ENCODE data around the gene KDM6A.
"Not testable (repeated sequence)": the region's sequence is repeated elsewhere in the genome, so short reads cannot be mapped to it uniquely, and the experiment has no call there.

Gene KDM6A

GRCh38 chrX:44904542-44905115 is 31.6 kb downstream of the KDM6A start:
- DNase-seq (no peak), ATAC-seq (no peak)
- Mint-ChIP-seq H3K27ac (no peak overlapping the region), H3K4me3 (peak overlapping the region; percentile 46 to 49), H3K4me1 (peaks cover 51% of the 10 kb centered on the region), H3K9me3 (no peaks in the 10 kb centered on the region), H3K27me3 (no peaks in the 10 kb centered on the region)

- Mint-ChIP-seq H3K4me3 (no peak overlapping the region), H3K9me3 (no peaks in the 10 kb centered on the region), H3K27ac (no peak overlapping the region), H3K4me1 (peaks cover 45% of the 10 kb centered on the region), H3K27me3 (no peaks in the 10 kb centered on the region)
- ATAC-seq (no peak), DNase-seq (no peak)
Observed at GRCh38 chrX:44906041-44906440, 33.1 kb downstream of the KDM6A start.

GRCh38 chrX:44906542-44906941 is 33.6 kb downstream of the KDM6A start:
- DNase-seq (no peak), ATAC-seq (no peak)
- no peak overlapping the region for H3K4me3 Mint-ChIP-seq
- H3K27me3 Mint-ChIP-seq: no peaks in the 10 kb centered on the region
- no peak overlapping the region for H3K27ac Mint-ChIP-seq
- H3K9me3 Mint-ChIP-seq: no peaks in the 10 kb centered on the region
- H3K4me1 Mint-ChIP-seq: peaks cover 45% of the 10 kb centered on the region

GRCh38 chrX:44908153-44908552 is 35.2 kb downstream of the KDM6A start:
- Mint-ChIP-seq H3K27ac (no peak overlapping the region), H3K4me3 (peak overlapping the region in 1 of 2 donors; percentile 55), H3K4me1 (peaks cover 41% of the 10 kb centered on the region), H3K27me3 (no peaks in the 10 kb centered on the region), H3K9me3 (no peaks in the 10 kb centered on the region)
- no peak for DNase-seq
- no peak for ATAC-seq

GRCh38 chrX:44908827-44909226 is 35.8 kb downstream of the KDM6A start:
- DNase-seq (no peak), ATAC-seq (no peak)
- Mint-ChIP-seq H3K9me3 (no peaks in the 10 kb centered on the region), H3K4me1 (peaks cover 40% of the 10 kb centered on the region), H3K27ac (no peak overlapping the region), H3K4me3 (no peak overlapping the region), H3K27me3 (no peaks in the 10 kb centered on the region)

- not testable (repeated sequence) for DNase-seq, H3K9me3 Mint-ChIP-seq, H3K27me3 Mint-ChIP-seq, ATAC-seq, H3K27ac Mint-ChIP-seq, H3K4me3 Mint-ChIP-seq
- peaks cover 39% of the 10 kb centered on the region for H3K4me1 Mint-ChIP-seq
Observed at GRCh38 chrX:44910508-44910907, 37.5 kb downstream of the KDM6A start.

GRCh38 chrX:44911074-44911600 is 38.1 kb downstream of the KDM6A start:
- H3K27me3 Mint-ChIP-seq, H3K4me3 Mint-ChIP-seq, DNase-seq, H3K9me3 Mint-ChIP-seq, ATAC-seq, H3K27ac Mint-ChIP-seq: not testable (repeated sequence)
- H3K4me1 Mint-ChIP-seq: peaks cover 38% of the 10 kb centered on the region

- H3K27me3 Mint-ChIP-seq: no peaks in the 10 kb centered on the region
- no peaks in the 10 kb centered on the region for H3K9me3 Mint-ChIP-seq
- no peak for DNase-seq
- peaks cover 29% of the 10 kb centered on the region for H3K4me1 Mint-ChIP-seq
- peak; percentile 39 for ATAC-seq
- H3K27ac Mint-ChIP-seq: peak overlapping the region in 1 of 2 donors; percentile 65
- peak overlapping the region in 1 of 2 donors; percentile 3 for H3K4me3 Mint-ChIP-seq
Observed at GRCh38 chrX:44913656-44914531, 40.9 kb downstream of the KDM6A start.

- Mint-ChIP-seq H3K4me1 (peaks cover 35% of the 10 kb centered on the region), H3K27me3 (no peaks in the 10 kb centered on the region), H3K27ac (no peak overlapping the region), H3K4me3 (peak overlapping the region in 1 of 2 donors; percentile 3), H3K9me3 (no peaks in the 10 kb centered on the region)
- ATAC-seq (peak; percentile 83), DNase-seq (no peak)
Observed at GRCh38 chrX:44914532-44915198, 41.7 kb downstream of the KDM6A start.

GRCh38 chrX:44915361-44915868 is 42.4 kb downstream of the KDM6A start:
- no peak for DNase-seq
- ATAC-seq: no peak
- Mint-ChIP-seq H3K4me3 (no peak overlapping the region), H3K27ac (no peak overlapping the region), H3K4me1 (peaks cover 35% of the 10 kb centered on the region), H3K27me3 (no peaks in the 10 kb centered on the region), H3K9me3 (no peaks in the 10 kb centered on the region)

- H3K27ac Mint-ChIP-seq: peak overlapping the region in 1 of 2 donors; percentile 33
- H3K27me3 Mint-ChIP-seq: no peaks in the 10 kb centered on the region
- H3K4me3 Mint-ChIP-seq: no peak overlapping the region
Observed at GRCh38 chrX:44918722-44919121, 45.7 kb downstream of the KDM6A start.

GRCh38 chrX:44922980-44923379 is 50.0 kb downstream of the KDM6A start:
- no peaks in the 10 kb centered on the region for H3K27me3 Mint-ChIP-seq
- ATAC-seq: peak; percentile 58
- peak overlapping the region; percentile 77 to 78 for H3K4me3 Mint-ChIP-seq
- peak overlapping the region in 1 of 2 donors; percentile 90 for H3K27ac Mint-ChIP-seq
- H3K4me1 Mint-ChIP-seq: peaks cover 52% of the 10 kb centered on the region
- H3K9me3 Mint-ChIP-seq: no peaks in the 10 kb centered on the region
- DNase-seq: no peak

More at GRCh38 chrX:44918722-44919121, 45.7 kb downstream of the KDM6A start:
- no peak for ATAC-seq
- H3K4me1 Mint-ChIP-seq: peaks cover 51% of the 10 kb centered on the region
- DNase-seq: no peak
- no peaks in the 10 kb centered on the region for H3K9me3 Mint-ChIP-seq

- no peak for ATAC-seq
- peaks cover 45% of the 10 kb centered on the region for H3K4me1 Mint-ChIP-seq
Observed at GRCh38 chrX:44927398-44927797, 54.4 kb downstream of the KDM6A start.

GRCh38 chrX:44931441-44931973 is 58.5 kb downstream of the KDM6A start:
- Mint-ChIP-seq H3K4me1 (peaks cover 50% of the 10 kb centered on the region), H3K27ac (no peak overlapping the region), H3K27me3 (no peaks in the 10 kb centered on the region), H3K4me3 (no peak overlapping the region), H3K9me3 (no peaks in the 10 kb centered on the region)
- ATAC-seq (peak; percentile 61), DNase-seq (no peak)

More at GRCh38 chrX:44927398-44927797, 54.4 kb downstream of the KDM6A start:
- no peak overlapping the region for H3K27ac Mint-ChIP-seq
- H3K4me3 Mint-ChIP-seq: no peak overlapping the region
- H3K9me3 Mint-ChIP-seq: no peaks in the 10 kb centered on the region
- no peak for DNase-seq
- no peaks in the 10 kb centered on the region for H3K27me3 Mint-ChIP-seq

GRCh38 chrX:44935172-44935571 is 62.2 kb downstream of the KDM6A start:
- no peak overlapping the region for H3K27ac Mint-ChIP-seq
- no peaks in the 10 kb centered on the region for H3K9me3 Mint-ChIP-seq
- no peak overlapping the region for H3K4me3 Mint-ChIP-seq
- no peaks in the 10 kb centered on the region for H3K27me3 Mint-ChIP-seq
- peaks cover 54% of the 10 kb centered on the region for H3K4me1 Mint-ChIP-seq
- no peak for DNase-seq
- ATAC-seq: no peak
